IPS DF 4.7 (cell line): ENCODE measurements around the gene CELF2.

Source experiments
- DNase-seq: peaks from one replicate; pipeline ENCODE4 v3.0.0-alpha.2; 2013; ENCODE audit warnings: low spot score; ENCODE audit errors: extremely low read depth

CELF2 gene

GRCh38 chr10:11218395-11218794 is 200.7 kb downstream of the CELF2 start:
- DNase-seq: no peak

GRCh38 chr10:11219431-11219830 is 201.8 kb downstream of the CELF2 start:
- no peak for DNase-seq

- DNase-seq: no peak
Measured at GRCh38 chr10:11223081-11223480, 205.4 kb downstream of the CELF2 start.

GRCh38 chr10:11223507-11224140 is 206.0 kb downstream of the CELF2 start:
- DNase-seq: no peak

GRCh38 chr10:11224321-11224720 is 206.6 kb downstream of the CELF2 start:
- no peak for DNase-seq

GRCh38 chr10:11224792-11225416 is 207.2 kb downstream of the CELF2 start:
- no peak for DNase-seq

- DNase-seq: no peak
Measured at GRCh38 chr10:11225935-11226334, 208.3 kb downstream of the CELF2 start.

GRCh38 chr10:11227103-11227502 is 209.4 kb downstream of the CELF2 start:
- no peak for DNase-seq

GRCh38 chr10:11229893-11230292 is 212.2 kb downstream of the CELF2 start:
- DNase-seq: no peak

GRCh38 chr10:11230498-11231167 is 213.0 kb downstream of the CELF2 start:
- DNase-seq: no peak

- DNase-seq: no peak
Measured at GRCh38 chr10:11231285-11231684, 213.6 kb downstream of the CELF2 start.

- DNase-seq: no peak
Measured at GRCh38 chr10:11232222-11232961, 214.7 kb downstream of the CELF2 start.

- no peak for DNase-seq
Measured at GRCh38 chr10:11234857-11235531, 217.3 kb downstream of the CELF2 start.

GRCh38 chr10:11235771-11236170 is 218.1 kb downstream of the CELF2 start:
- no peak for DNase-seq

- DNase-seq: no peak
Measured at GRCh38 chr10:11236234-11236633, 218.6 kb downstream of the CELF2 start.

GRCh38 chr10:11237571-11237970 is 219.9 kb downstream of the CELF2 start:
- DNase-seq: no peak

GRCh38 chr10:11238893-11239292 is 221.2 kb downstream of the CELF2 start:
- no peak for DNase-seq

- DNase-seq: no peak
Measured at GRCh38 chr10:11240641-11241040, 223.0 kb downstream of the CELF2 start.

GRCh38 chr10:11242443-11243387 is 225.0 kb downstream of the CELF2 start:
- DNase-seq: no peak

- no peak for DNase-seq
Measured at GRCh38 chr10:11243425-11244222, 226.0 kb downstream of the CELF2 start.
